ENCODE data around the gene OR1K1.

GRCh38 chr9:122797316-122798063 is 2.4 kb upstream of the OR1K1 start:
- TF ChIP-seq CTCF (conservative IDR thresholded peaks at IDR 0.05), result no peak
- TF ChIP-seq ZFX (IDR thresholded peaks at IDR 0.05), result no peak
